ENCODE results near the gene LAGE3.

LAGE3 gene

GRCh38 chrX:154432210-154432609 is 46.9 kb downstream of the LAGE3 start:
- DNase-seq (ENCODE audit: insufficient read length, low spot score) (no peak), FAIRE-seq (no peak)
- no peak for TF ChIP-seq CTCF (IDR thresholded peaks at IDR 0.05; ENCODE audit: insufficient read depth, missing control alignments)

- DNase-seq (ENCODE audit: insufficient read length, low spot score) (no peak), FAIRE-seq (no peak)
- TF ChIP-seq CTCF (IDR thresholded peaks at IDR 0.05; ENCODE audit: insufficient read depth, missing control alignments), result no peak
Measured at GRCh38 chrX:154431341-154431740, 47.7 kb downstream of the LAGE3 start.

- no peak for FAIRE-seq
Measured at GRCh38 chrX:154430916-154431315, 48.2 kb downstream of the LAGE3 start.

GRCh38 chrX:154430479-154430878 is 48.6 kb downstream of the LAGE3 start:
- no peak for DNase-seq (ENCODE audit: insufficient read length, low spot score)
- no peak for FAIRE-seq
- no peak for TF ChIP-seq CTCF (IDR thresholded peaks at IDR 0.05; ENCODE audit: insufficient read depth, missing control alignments)

More at GRCh38 chrX:154430916-154431315, 48.2 kb downstream of the LAGE3 start:
- no peak for DNase-seq (ENCODE audit: insufficient read length, low spot score)
- TF ChIP-seq CTCF (IDR thresholded peaks at IDR 0.05; ENCODE audit: insufficient read depth, missing control alignments), result no peak

- TF ChIP-seq CTCF (IDR thresholded peaks at IDR 0.05; ENCODE audit: insufficient read depth, missing control alignments), result no peak
- DNase-seq (ENCODE audit: insufficient read length, low spot score) (no peak), FAIRE-seq (no peak)
Measured at GRCh38 chrX:154429711-154430110, 49.4 kb downstream of the LAGE3 start.

GRCh38 chrX:154428176-154429171 is 50.6 kb downstream of the LAGE3 start, which contains the start of gene ATP6AP1:
TSS of gene ATP6AP1 (plus strand) at chrX:154428677. CDS start at chrX:154428693, 16 bp downstream.
- DNase-seq (ENCODE audit: insufficient read length, low spot score) (peak; percentile 75), FAIRE-seq (no peak)
- TF ChIP-seq CTCF (IDR thresholded peaks at IDR 0.05; ENCODE audit: insufficient read depth, missing control alignments), result no peak

Measured in D721Med (cell line).